ENCODE measurements around the gene CDC42BPA. TPM values are rescaled to one million over a fixed set of nuclear protein-coding genes. Genes with fewer than 3 reads are reported as not detected.

CDC42BPA gene
- total and polyA plus RNA-seq, 7 experiments from 2014 or later = 0.05 to 2.0 (median 1.2) TPM; not detected in 1

- H3K36me3 Mint-ChIP-seq = no peaks in the 10 kb centered on the region
- Histone ChIP-seq H3K27ac (ENCODE audit: low read depth, low read length) (no peak overlapping the region), H3K27me3 (ENCODE audit: control insufficient read depth in 2 of 2, insufficient read depth in 2 of 2, low read length in 2 of 2) (peaks cover 3 to 5% of the 10 kb centered on the region in 2 donors), H3K4me1 (ENCODE audit: control insufficient read depth in 2 of 2, insufficient read depth in 2 of 2, low read length in 2 of 2) (peaks cover 0 to 4% of the 10 kb centered on the region in 2 donors), H3K4me3 (ENCODE audit: low read length) (peak overlapping the region; percentile 36), H3K36me3 (ENCODE audit: control insufficient read depth in 2 of 3, insufficient read depth in 3 of 3, low read length in 3 of 3) (no peaks in the 10 kb centered on the region), H3K9me3 (ENCODE audit: control insufficient read depth in 2 of 3, low read length in 3 of 3) (no peaks in the 10 kb centered on the region)
- H3K4me1 Mint-ChIP-seq = peaks cover 5 to 12% (median 8%) of the 10 kb centered on the region in 7 donors
- POLR2A ChIA-PET = no interaction called here
- peak overlapping the region in 1 of 9 donors; percentile 25 for H3K27ac Mint-ChIP-seq
- H3K4me3 Mint-ChIP-seq = peak overlapping the region; percentile 69 to 85 (median 82)
- ATAC-seq (peak; percentile 6), DNase-seq (peak in 4 of 9 donors; percentile 1 to 21 (median 6))
- CTCF ChIA-PET = no interaction called here
- peaks cover 62 to 81% (median 74%) of the 10 kb centered on the region in 5 donors for H3K27me3 Mint-ChIP-seq
- intact Hi-C loops (cut with micrococcal nuclease) = loop anchor here in 1 of 2 donors (5.0 kb wide), 1 partner anchor 425 kb away; no protein-coding TSS in a partner anchor
- peaks cover 0 to 11% (median 0%) of the 10 kb centered on the region in 11 donors for H3K9me3 Mint-ChIP-seq
These were observed 723 bp downstream of the CDC42BPA start for GRCh38 chr1:227317523-227318015.

- peaks cover 0 to 4% of the 10 kb centered on the region in 2 donors for H3K4me1 ChIP-seq (ENCODE audit: control insufficient read depth in 2 of 2, insufficient read depth in 2 of 2, low read length in 2 of 2)
- peaks cover 0 to 11% (median 0%) of the 10 kb centered on the region in 11 donors for H3K9me3 Mint-ChIP-seq
- no peak overlapping the region for H3K27ac ChIP-seq (ENCODE audit: low read depth, low read length)
- H3K27me3 Mint-ChIP-seq = peaks cover 62 to 77% (median 70%) of the 10 kb centered on the region in 5 donors
- peaks cover 5 to 12% (median 8%) of the 10 kb centered on the region in 7 donors for H3K4me1 Mint-ChIP-seq
- ATAC-seq (no peak), DNase-seq (no peak)
- ChIA-PET POLR2A (no interaction called here), CTCF (no interaction called here)
- peak overlapping the region in 8 of 10 donors; percentile 12 to 85 (median 50) for H3K4me3 Mint-ChIP-seq
- H3K27me3 ChIP-seq (ENCODE audit: control insufficient read depth in 2 of 2, insufficient read depth in 2 of 2, low read length in 2 of 2) = peaks cover 3 to 5% of the 10 kb centered on the region in 2 donors
- H3K36me3 ChIP-seq (ENCODE audit: control insufficient read depth in 2 of 3, insufficient read depth in 3 of 3, low read length in 3 of 3) = no peaks in the 10 kb centered on the region
- intact Hi-C loops (cut with micrococcal nuclease) = loop anchor here in 1 of 2 donors (5.0 kb wide), 1 partner anchor 425 kb away; no protein-coding TSS in a partner anchor
- H3K27ac Mint-ChIP-seq = no peak overlapping the region
- no peaks in the 10 kb centered on the region for H3K36me3 Mint-ChIP-seq
- no peaks in the 10 kb centered on the region for H3K9me3 ChIP-seq (ENCODE audit: control insufficient read depth in 2 of 3, low read length in 3 of 3)
- no peak overlapping the region for H3K4me3 ChIP-seq (ENCODE audit: low read length)
These were observed 1.3 kb downstream of the CDC42BPA start for GRCh38 chr1:227317011-227317451.

- Histone ChIP-seq H3K27ac (ENCODE audit: low read depth, low read length) (no peak overlapping the region), H3K27me3 (ENCODE audit: control insufficient read depth in 2 of 2, insufficient read depth in 2 of 2, low read length in 2 of 2) (peaks cover 3 to 5% of the 10 kb centered on the region in 2 donors), H3K9me3 (ENCODE audit: control insufficient read depth in 2 of 3, low read length in 3 of 3) (no peaks in the 10 kb centered on the region), H3K36me3 (ENCODE audit: control insufficient read depth in 2 of 3, insufficient read depth in 3 of 3, low read length in 3 of 3) (no peaks in the 10 kb centered on the region), H3K4me3 (ENCODE audit: low read length) (no peak overlapping the region), H3K4me1 (ENCODE audit: control insufficient read depth in 2 of 2, insufficient read depth in 2 of 2, low read length in 2 of 2) (peaks cover 0 to 4% of the 10 kb centered on the region in 2 donors)
- H3K27me3 Mint-ChIP-seq = peaks cover 62 to 78% (median 70%) of the 10 kb centered on the region in 5 donors
- DNase-seq (no peak), ATAC-seq (no peak)
- no peak overlapping the region for H3K27ac Mint-ChIP-seq
- CTCF ChIA-PET = no interaction called here
- POLR2A ChIA-PET = no interaction called here
- no peaks in the 10 kb centered on the region for H3K36me3 Mint-ChIP-seq
- H3K4me3 Mint-ChIP-seq = peak overlapping the region in 5 of 10 donors; percentile 17 to 85 (median 76)
- H3K4me1 Mint-ChIP-seq = peaks cover 5 to 12% (median 8%) of the 10 kb centered on the region in 7 donors
- H3K9me3 Mint-ChIP-seq = peaks cover 0 to 11% (median 0%) of the 10 kb centered on the region in 11 donors
- intact Hi-C loops (cut with micrococcal nuclease) = loop anchor here in 1 of 2 donors (5.0 kb wide), 1 partner anchor 426 kb away; no protein-coding TSS in a partner anchor
These were observed 1.8 kb downstream of the CDC42BPA start for GRCh38 chr1:227316456-227316855.

GRCh38 chr1:227315629-227316346 is 2.5 kb downstream of the CDC42BPA start:
- Mint-ChIP-seq H3K4me3 (no peak overlapping the region), H3K27ac (no peak overlapping the region), H3K36me3 (no peaks in the 10 kb centered on the region), H3K27me3 (peaks cover 59 to 74% (median 66%) of the 10 kb centered on the region in 5 donors), H3K4me1 (peaks cover 5 to 9% (median 8%) of the 10 kb centered on the region in 7 donors), H3K9me3 (peaks cover 0 to 11% (median 0%) of the 10 kb centered on the region in 11 donors)
- no peaks in the 10 kb centered on the region for H3K36me3 ChIP-seq (ENCODE audit: control insufficient read depth in 2 of 3, insufficient read depth in 3 of 3, low read length in 3 of 3)
- H3K27me3 ChIP-seq (ENCODE audit: control insufficient read depth in 2 of 2, insufficient read depth in 2 of 2, low read length in 2 of 2) = peaks cover 3 to 5% of the 10 kb centered on the region in 2 donors
- H3K4me1 ChIP-seq (ENCODE audit: control insufficient read depth in 2 of 2, insufficient read depth in 2 of 2, low read length in 2 of 2) = peaks cover 0 to 4% of the 10 kb centered on the region in 2 donors
- intact Hi-C loops (cut with micrococcal nuclease) = loop anchor here in 1 of 2 donors (5.0 kb wide), 1 partner anchor 427 kb away; no protein-coding TSS in a partner anchor
- CTCF ChIA-PET = no interaction called here
- ATAC-seq (no peak), DNase-seq (no peak)
- no peaks in the 10 kb centered on the region for H3K9me3 ChIP-seq (ENCODE audit: control insufficient read depth in 2 of 3, low read length in 3 of 3)
- H3K27ac ChIP-seq (ENCODE audit: low read depth, low read length) = no peak overlapping the region
- POLR2A ChIA-PET = no interaction called here
- no peak overlapping the region for H3K4me3 ChIP-seq (ENCODE audit: low read length)

- ATAC-seq (no peak), DNase-seq (no peak)
- H3K27ac ChIP-seq (ENCODE audit: low read depth, low read length) = no peak overlapping the region
- H3K27me3 ChIP-seq (ENCODE audit: control insufficient read depth in 2 of 2, insufficient read depth in 2 of 2, low read length in 2 of 2) = peaks cover 3 to 5% of the 10 kb centered on the region in 2 donors
- no peak overlapping the region for H3K27ac Mint-ChIP-seq
- ChIA-PET POLR2A (no interaction called here), CTCF (no interaction called here)
- peaks cover 45 to 68% (median 52%) of the 10 kb centered on the region in 5 donors for H3K27me3 Mint-ChIP-seq
- H3K4me3 Mint-ChIP-seq = no peak overlapping the region
- peaks cover 5 to 9% (median 6%) of the 10 kb centered on the region in 7 donors for H3K4me1 Mint-ChIP-seq
- no peaks in the 10 kb centered on the region for H3K9me3 ChIP-seq (ENCODE audit: control insufficient read depth in 2 of 3, low read length in 3 of 3)
- H3K4me3 ChIP-seq (ENCODE audit: low read length) = no peak overlapping the region
- no peaks in the 10 kb centered on the region for H3K36me3 Mint-ChIP-seq
- peaks cover 0 to 11% (median 0%) of the 10 kb centered on the region in 11 donors for H3K9me3 Mint-ChIP-seq
- intact Hi-C loops (cut with micrococcal nuclease) = no loop called here
- no peaks in the 10 kb centered on the region for H3K36me3 ChIP-seq (ENCODE audit: control insufficient read depth in 2 of 3, insufficient read depth in 3 of 3, low read length in 3 of 3)
- peaks cover 0 to 4% of the 10 kb centered on the region in 2 donors for H3K4me1 ChIP-seq (ENCODE audit: control insufficient read depth in 2 of 2, insufficient read depth in 2 of 2, low read length in 2 of 2)
These were observed 4.1 kb downstream of the CDC42BPA start for GRCh38 chr1:227314014-227314848.

- no peak overlapping the region for H3K4me3 Mint-ChIP-seq
- no peak overlapping the region for H3K27ac ChIP-seq (ENCODE audit: low read depth, low read length)
- no peaks in the 10 kb centered on the region for H3K36me3 ChIP-seq (ENCODE audit: control insufficient read depth in 2 of 3, insufficient read depth in 3 of 3, low read length in 3 of 3)
- H3K9me3 Mint-ChIP-seq = peaks cover 0 to 11% (median 0%) of the 10 kb centered on the region in 11 donors
- DNase-seq (no peak), ATAC-seq (no peak)
- no peak overlapping the region for H3K27ac Mint-ChIP-seq
- H3K27me3 Mint-ChIP-seq = peaks cover 41 to 63% (median 51%) of the 10 kb centered on the region in 5 donors
- POLR2A ChIA-PET = interaction anchor here (0.6 kb wide), 1 partner anchor 604 kb away, joined by 3 read pairs; no protein-coding TSS in a partner anchor
- H3K4me1 Mint-ChIP-seq = peaks cover 2 to 7% (median 6%) of the 10 kb centered on the region in 7 donors
- no peak overlapping the region for H3K4me3 ChIP-seq (ENCODE audit: low read length)
- no peaks in the 10 kb centered on the region for H3K9me3 ChIP-seq (ENCODE audit: control insufficient read depth in 2 of 3, low read length in 3 of 3)
- H3K4me1 ChIP-seq (ENCODE audit: control insufficient read depth in 2 of 2, insufficient read depth in 2 of 2, low read length in 2 of 2) = peaks cover 0 to under 1% of the 10 kb centered on the region in 2 donors
- no peaks in the 10 kb centered on the region for H3K36me3 Mint-ChIP-seq
- intact Hi-C loops (cut with micrococcal nuclease) = no loop called here
- peaks cover 2 to 5% of the 10 kb centered on the region in 2 donors for H3K27me3 ChIP-seq (ENCODE audit: control insufficient read depth in 2 of 2, insufficient read depth in 2 of 2, low read length in 2 of 2)
- CTCF ChIA-PET = no interaction called here
These were observed 5.8 kb downstream of the CDC42BPA start for GRCh38 chr1:227312361-227313025.

Data from naive thymus-derived CD4-positive, alpha-beta T cell (primary cell).